T-helper 1 cell (primary cell): Measurements from ENCODE around the gene PON3.

Experiments
- DNase-seq, 5 donors: peaks; one replicate each; pipeline ENCODE4 v3.0.0-alpha.2; 2012 to 2020

PON3 gene

GRCh38 chr7:95338832-95339231 lies 57.3 kb downstream of the PON3 start:
- DNase-seq, result no peak

GRCh38 chr7:95335093-95335492 lies 61.1 kb downstream of the PON3 start:
- DNase-seq, result no peak

DNA sequence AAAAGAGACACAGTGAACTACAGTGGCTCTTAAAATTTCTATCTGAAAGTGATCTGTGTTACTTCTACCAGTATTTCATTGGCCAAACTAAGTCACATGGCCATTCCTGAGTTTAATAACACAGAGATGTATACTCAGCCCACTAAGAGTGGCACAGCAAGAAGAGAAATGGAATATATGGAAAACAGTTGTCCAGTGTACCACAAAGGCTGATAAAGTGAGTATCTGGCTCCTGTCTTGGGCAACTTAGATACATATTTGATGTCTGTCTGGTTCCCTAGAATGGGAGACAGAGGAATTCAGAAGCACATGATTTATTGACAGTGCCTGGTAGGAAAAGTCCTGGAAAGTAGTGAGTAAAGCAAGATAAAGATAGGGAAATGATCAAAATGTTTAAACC lies 61.7 kb downstream of the PON3 start:
- DNase-seq, result no peak

- no peak for DNase-seq
Observed at GRCh38 chr7:95330961-95331337, 65.2 kb downstream of the PON3 start.

DNA sequence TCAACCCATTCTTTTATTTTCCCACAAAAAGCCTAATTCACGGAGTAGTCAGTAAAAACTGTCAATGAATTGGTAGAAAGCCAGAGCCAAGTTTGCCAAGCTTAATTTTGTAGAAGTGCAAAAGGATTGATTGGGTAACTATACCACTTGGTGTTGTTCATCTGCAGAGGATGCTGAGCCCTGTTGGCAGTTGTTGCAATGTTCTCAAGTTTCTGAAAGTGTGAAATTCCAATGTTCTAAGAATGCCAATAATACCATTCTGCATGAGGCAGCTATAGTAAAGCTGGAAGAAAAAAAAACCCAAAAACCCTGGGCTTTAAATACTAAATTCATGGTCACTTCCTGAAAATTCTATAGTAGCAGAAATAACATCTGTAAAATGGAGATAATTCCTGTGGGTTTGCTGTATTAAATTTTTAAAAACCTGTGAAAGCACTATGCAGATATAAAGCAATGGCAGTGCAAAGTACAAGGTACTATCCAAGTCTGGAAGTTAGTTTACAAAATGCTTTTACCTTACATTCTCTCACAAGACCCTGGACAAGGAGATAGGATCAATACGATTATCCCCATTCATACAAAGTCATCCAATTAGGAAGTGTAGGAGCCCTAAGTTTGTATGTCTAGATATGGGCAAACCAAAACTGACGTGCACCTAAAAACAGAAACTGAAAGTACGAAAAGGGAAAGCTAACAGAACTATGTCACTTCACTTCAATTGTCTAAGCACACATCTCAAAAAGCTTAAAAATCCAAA lies 65.8 kb downstream of the PON3 start:
- DNase-seq, result peak in 1 of 5 donors; percentile 52

DNA sequence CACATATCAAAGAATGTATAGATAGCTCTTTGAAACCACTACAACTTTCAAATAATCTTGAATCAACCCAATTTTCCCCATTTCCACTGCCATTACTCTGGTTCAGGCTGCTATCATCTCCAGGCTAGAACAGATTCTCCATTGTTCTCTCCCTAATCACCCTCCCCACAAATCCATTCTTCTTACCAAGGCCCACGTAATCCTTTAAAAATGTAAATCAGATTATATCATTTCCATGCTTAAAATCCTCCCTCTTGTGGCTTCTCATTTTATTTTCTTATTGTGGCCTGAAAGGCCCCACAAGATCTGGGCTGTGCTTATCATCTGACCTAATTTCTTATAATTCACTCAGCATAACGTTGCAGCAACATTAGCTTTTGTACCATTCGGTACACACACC lies 68.8 kb downstream of the PON3 start:
- no peak for DNase-seq

DNA sequence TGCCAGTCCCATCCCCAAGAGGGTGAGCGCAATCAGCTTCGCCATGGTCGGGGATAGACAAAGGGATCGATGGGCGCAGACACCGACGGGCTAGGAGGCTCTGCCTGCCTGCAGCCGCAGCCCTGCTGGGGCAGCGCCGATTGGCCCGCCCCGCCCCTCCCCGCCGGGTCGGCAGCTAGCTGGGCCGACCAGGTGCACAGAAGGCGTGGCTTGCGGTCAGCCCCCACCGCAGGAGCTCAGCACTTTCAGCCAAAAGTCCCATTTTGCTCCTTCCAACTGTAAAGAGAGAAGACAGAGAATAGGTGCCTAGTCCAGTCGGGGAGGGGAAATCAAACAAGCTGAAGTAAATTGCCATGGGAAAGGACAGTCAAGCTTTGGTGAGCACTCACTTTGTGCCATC lies 71.7 kb downstream of the PON3 start, which contains the start of gene PON1:
Gene PON1 (minus strand): TSS at position 102 of the 400 bp plus-strand sequence. CDS start 57 bp downstream, at position 45.
- peak in 3 of 5 donors; percentile 1 to 47 (median 7) for DNase-seq

- no peak for DNase-seq
Observed at GRCh38 chr7:95323410-95324129, 72.6 kb downstream of the PON3 start.

GRCh38 chr7:95322854-95323253 lies 73.3 kb downstream of the PON3 start:
- DNase-seq, result no peak

- no peak for DNase-seq
Observed at GRCh38 chr7:95322396-95322795, 73.8 kb downstream of the PON3 start.

GRCh38 chr7:95321720-95322119 lies 74.5 kb downstream of the PON3 start:
- DNase-seq, result no peak

DNA sequence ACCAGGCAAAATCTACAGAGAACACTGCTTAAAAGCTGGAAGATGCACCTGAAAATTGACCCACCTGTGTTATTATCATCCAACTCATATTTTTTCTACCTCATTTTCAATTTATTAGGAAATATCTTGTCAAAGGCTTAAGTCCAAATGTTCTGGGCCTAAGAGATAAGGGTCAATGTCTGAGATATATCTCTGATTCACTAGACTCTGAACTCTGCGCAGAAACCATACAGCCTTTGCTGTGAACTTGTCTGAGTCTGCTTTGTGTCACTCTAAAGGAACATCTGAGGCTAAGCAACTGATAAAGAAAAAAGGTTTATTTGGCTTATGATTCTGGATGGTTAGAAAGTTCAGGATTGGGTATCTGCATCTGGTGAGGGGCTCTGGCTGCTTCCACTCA lies 75.5 kb downstream of the PON3 start:
- no peak for DNase-seq

DNA sequence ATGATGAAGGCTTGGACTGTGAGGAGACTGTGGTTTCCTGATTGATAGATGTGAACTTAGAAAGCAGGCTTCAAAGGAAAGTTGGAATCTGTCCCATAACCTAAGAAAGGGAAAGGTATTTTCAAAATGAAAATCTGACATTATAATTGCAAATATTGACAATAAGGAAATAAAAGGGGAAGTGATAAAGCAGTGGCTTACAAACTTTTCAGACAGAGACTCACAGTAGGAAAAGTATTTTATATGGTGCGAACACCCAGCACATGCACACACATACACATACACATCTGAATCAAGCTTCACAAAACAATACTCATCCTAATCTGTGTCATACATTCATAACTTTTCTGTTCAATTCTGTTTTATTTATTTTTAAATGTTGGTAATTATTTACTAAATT lies 76.6 kb downstream of the PON3 start:
- DNase-seq, result no peak

DNA sequence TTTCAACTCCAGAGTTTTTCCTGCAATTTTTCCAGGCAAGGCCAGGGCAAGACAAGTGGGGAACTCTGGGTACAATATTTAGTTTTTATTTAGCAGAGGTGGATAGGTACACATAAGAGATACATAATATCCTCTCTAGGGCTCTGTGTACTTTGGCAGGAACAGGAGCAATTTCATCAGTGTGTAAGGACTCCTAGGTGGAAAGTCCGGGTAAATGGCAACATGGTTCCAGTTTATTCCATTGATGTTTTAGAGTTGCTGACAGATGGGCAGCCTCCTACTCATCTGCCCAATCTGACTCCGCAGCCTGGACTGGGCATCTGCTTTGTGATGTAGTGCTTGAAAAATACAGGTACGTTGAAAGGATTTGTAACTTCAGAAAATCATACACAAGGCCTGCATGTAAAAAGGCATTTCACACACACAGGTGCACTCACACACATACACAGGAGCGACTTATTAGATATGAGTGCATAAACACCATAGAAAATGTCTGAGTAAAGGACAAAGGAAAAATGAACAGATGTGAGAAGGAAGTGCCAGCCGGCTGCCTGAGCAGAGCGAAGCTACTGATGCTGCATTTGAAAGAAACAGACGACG lies 77.6 kb downstream of the PON3 start:
- DNase-seq, result no peak

DNA sequence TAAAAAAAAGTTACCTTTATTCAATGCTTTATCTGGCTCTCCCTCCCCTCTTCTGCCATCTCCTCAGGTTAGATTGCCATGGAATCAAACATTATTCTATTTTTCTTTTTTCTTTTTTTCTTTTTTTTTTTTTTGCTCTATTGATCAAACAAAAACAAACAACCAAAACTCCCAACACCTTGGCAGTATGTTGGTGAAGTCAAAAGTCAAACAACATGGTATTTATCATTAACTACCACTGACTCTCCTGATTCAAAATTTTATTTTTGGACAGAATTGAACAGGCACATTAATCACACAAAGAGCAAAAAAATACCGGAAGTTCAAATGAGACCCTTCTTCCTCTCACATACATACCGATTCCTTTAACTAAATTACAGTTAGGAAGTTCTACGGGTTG lies 78.2 kb downstream of the PON3 start:
- DNase-seq, result no peak

DNA sequence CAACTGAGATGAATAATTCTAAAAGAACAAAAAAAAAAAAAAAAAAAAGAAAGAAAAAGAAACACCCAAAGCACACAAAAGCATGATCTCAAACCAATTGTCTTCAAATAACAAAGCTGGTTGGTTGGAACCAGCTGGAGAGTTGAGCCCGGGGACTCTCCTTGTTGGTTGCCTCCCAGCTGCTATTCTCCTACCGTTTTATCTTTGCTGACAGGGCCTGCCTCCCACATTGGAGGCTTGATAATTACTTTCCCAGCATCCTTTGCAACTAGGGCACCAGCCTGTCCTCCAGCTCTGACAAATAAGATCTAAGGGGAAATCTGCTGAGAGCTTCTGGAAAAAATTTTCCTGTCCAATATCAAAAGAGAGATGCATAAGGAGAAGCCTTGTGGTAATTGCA lies 78.6 kb downstream of the PON3 start:
- no peak for DNase-seq

- DNase-seq, result no peak
Observed at GRCh38 chr7:95316588-95316987, 79.6 kb downstream of the PON3 start.

- DNase-seq, result no peak
Observed at GRCh38 chr7:95312561-95312960, 83.6 kb downstream of the PON3 start.

GRCh38 chr7:95311389-95311788 lies 84.8 kb downstream of the PON3 start:
- DNase-seq, result no peak

DNA sequence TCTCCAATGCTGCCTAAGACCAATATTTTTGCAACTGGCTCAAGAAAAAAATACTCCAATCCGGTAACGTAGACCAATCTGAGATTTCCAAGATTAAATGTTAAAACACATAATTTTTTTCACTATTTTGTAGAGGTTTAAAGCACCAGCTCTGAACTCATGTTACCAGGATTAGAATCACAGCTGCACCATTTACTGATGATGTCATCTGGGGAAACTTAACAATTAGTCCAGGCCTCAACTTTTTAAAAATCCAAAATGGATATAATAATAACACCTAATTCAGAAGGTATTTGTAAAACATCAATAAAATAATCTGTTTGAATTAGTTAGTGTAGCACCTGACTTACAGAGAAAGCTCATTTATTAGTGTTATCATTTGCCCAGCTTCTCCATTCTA lies 86.2 kb downstream of the PON3 start:
- no peak for DNase-seq
